SU-DHL-6 (cell line): ENCODE data around the gene LDAH.

Experiments used
- CTCF ChIP-seq: fragments of 200-600 bp; sonication (generic); IDR thresholded peaks from one replicate; pipeline ENCODE4 v1.5.1; 2017; ENCODE audit warnings: antibody characterized with exemption, mild to moderate bottlenecking, low read length, moderate library complexity; ENCODE audit not compliant: insufficient read depth, poor library complexity, severe bottlenecking
- EZH2phosphoT487 ChIP-seq: fragments of 200-600 bp; sonication (generic), shearing (Covaris generic); conservative IDR thresholded peaks from 2 replicates; pipeline ENCODE4 v1.6.1; 2018; ENCODE audit warnings: mild to moderate bottlenecking, antibody characterized with exemption, low read length, moderate library complexity, mixed read lengths

GRCh38 chr2:20648831-20649230, 174.1 kb downstream of the LDAH start:
- TF ChIP-seq CTCF (no peak), EZH2phosphoT487 (no peak)
